CD1c-positive myeloid dendritic cell (primary cell): ENCODE results near the gene ACACB.
"Not testable (repeated sequence)": the region's sequence is repeated elsewhere in the genome, so short reads cannot be mapped to it uniquely, and the experiment has no call there.

Experiments used
- DNase-seq: peaks from one replicate; pipeline ENCODE4 v3.0.0-alpha.2; 2016; ENCODE audit errors: extremely low spot score

Gene ACACB

GRCh38 chr12:109140560-109140959 lies 24.2 kb downstream of the ACACB start:
- DNase-seq, result no peak

GRCh38 chr12:109144224-109144623 lies 27.8 kb downstream of the ACACB start:
- DNase-seq, result no peak

GRCh38 chr12:109147126-109147525 lies 30.7 kb downstream of the ACACB start:
- DNase-seq, result not testable (repeated sequence)

GRCh38 chr12:109147954-109148353 lies 31.6 kb downstream of the ACACB start:
- no peak for DNase-seq

- no peak for DNase-seq
Measured at GRCh38 chr12:109150124-109150640, 33.8 kb downstream of the ACACB start.

GRCh38 chr12:109151457-109151856 lies 35.1 kb downstream of the ACACB start:
- DNase-seq, result no peak

- DNase-seq, result no peak
Measured at GRCh38 chr12:109153821-109154441, 37.5 kb downstream of the ACACB start.

GRCh38 chr12:109154451-109155438 lies 38.4 kb downstream of the ACACB start:
- DNase-seq, result peak; percentile 84

GRCh38 chr12:109156036-109156435 lies 39.6 kb downstream of the ACACB start:
- DNase-seq, result no peak

- DNase-seq, result no peak
Measured at GRCh38 chr12:109156586-109156985, 40.2 kb downstream of the ACACB start.

- DNase-seq, result no peak
Measured at GRCh38 chr12:109157986-109158385, 41.6 kb downstream of the ACACB start.

GRCh38 chr12:109160433-109160832 lies 44.0 kb downstream of the ACACB start:
- DNase-seq, result no peak

- DNase-seq, result no peak
Measured at GRCh38 chr12:109160873-109161272, 44.5 kb downstream of the ACACB start.

- DNase-seq, result no peak
Measured at GRCh38 chr12:109162551-109162950, 46.2 kb downstream of the ACACB start.

GRCh38 chr12:109163167-109163566 lies 46.8 kb downstream of the ACACB start:
- DNase-seq, result no peak

- DNase-seq, result no peak
Measured at GRCh38 chr12:109165599-109165998, 49.2 kb downstream of the ACACB start.

GRCh38 chr12:109166371-109166770 lies 50.0 kb downstream of the ACACB start:
- DNase-seq, result no peak

- no peak for DNase-seq
Measured at GRCh38 chr12:109167781-109168180, 51.4 kb downstream of the ACACB start.

- DNase-seq, result no peak
Measured at GRCh38 chr12:109169262-109169661, 52.9 kb downstream of the ACACB start.

GRCh38 chr12:109169686-109170085 lies 53.3 kb downstream of the ACACB start:
- no peak for DNase-seq

- peak; percentile 27 for DNase-seq
Measured at GRCh38 chr12:109170324-109170723, 53.9 kb downstream of the ACACB start.

- DNase-seq, result not testable (repeated sequence)
Measured at GRCh38 chr12:109172787-109173186, 56.4 kb downstream of the ACACB start.
